ENCODE measurements around the gene IGFL2. TPM values are rescaled to one million over a fixed set of nuclear protein-coding genes. Genes with fewer than 3 reads are reported as not detected.

IGFL2 gene
- total RNA-seq, 1 experiment from 2014 or later = not detected

- no peak for ATAC-seq
- H3K4me2 ChIP-seq (ENCODE audit: low read length) = no peak overlapping the region
- no peaks in the 10 kb centered on the region for H3K36me3 ChIP-seq (ENCODE audit: control insufficient read depth in 1 of 2, insufficient read depth in 2 of 2, low read length in 2 of 2)
- no peaks in the 10 kb centered on the region for H4K20me1 ChIP-seq (ENCODE audit: insufficient read depth)
- H3K27me3 ChIP-seq (ENCODE audit: insufficient read depth, low read length) = no peaks in the 10 kb centered on the region
- POLR2A ChIA-PET = no interaction called here
- intact Hi-C loops (cut with micrococcal nuclease) = no loop called here
- RAD21 ChIA-PET (ENCODE audit: low non-redundant PET in 1 of 2, low total read pairs in 2 of 2, uncharacterized antibody in 2 of 2, unreplicated experiment in 2 of 2) = no interaction called here
- H3K4me1 ChIP-seq (ENCODE audit: control insufficient read depth in 1 of 2, insufficient read depth in 2 of 2, low read length in 2 of 2) = no peaks in the 10 kb centered on the region
- CTCF ChIA-PET = no interaction called here
- no peak overlapping the region for H3K4me3 ChIP-seq (replicated peaks in 1 of 2; ENCODE audit: low read depth in 1 of 2, low read length in 2 of 2)
- no peaks in the 10 kb centered on the region for H3K9me3 ChIP-seq (ENCODE audit: control insufficient read depth in 1 of 2, insufficient read depth in 1 of 2, low read depth in 1 of 2, low read length in 2 of 2)
- H3K79me2 ChIP-seq (ENCODE audit: insufficient read depth, low read length) = no peaks in the 10 kb centered on the region
- BruUV-seq (replicated peaks) = no TSS peak
- no peaks in the 10 kb centered on the region for H3K9me2 ChIP-seq (ENCODE audit: insufficient read depth)
- no peak for DNase-seq (ENCODE audit: low read depth, low spot score)
- no peak overlapping the region for H2AFZ ChIP-seq (ENCODE audit: low read depth, low read length, poor library complexity, severe bottlenecking)
- no peak overlapping the region for H3K9ac ChIP-seq (ENCODE audit: low read length)
- no peak overlapping the region for H3K27ac ChIP-seq (ENCODE audit: low read depth, low read length)
- no peak for TF ChIP-seq ZFX (IDR thresholded peaks at IDR 0.05)
- TF ChIP-seq SP1 (IDR thresholded peaks at IDR 0.05; ENCODE audit: low read depth) = no peak
- no peak for TF ChIP-seq CTCF (IDR thresholded peaks at IDR 0.05 in 2 of 3, conservative IDR thresholded peaks at IDR 0.05 in 1 of 3; ENCODE audit: borderline replicate concordance in 1 of 3, insufficient read depth in 1 of 3, low read depth in 2 of 3, low read length in 2 of 3)
- no peak for TF ChIP-seq TCF7L2 (IDR thresholded peaks at IDR 0.05; ENCODE audit: borderline replicate concordance, extremely low read depth, insufficient read depth, insufficient read length)
- no peak for TF ChIP-seq REST (IDR thresholded peaks at IDR 0.05; ENCODE audit: low read depth)
- no peak for TF ChIP-seq EGR1 (IDR thresholded peaks at IDR 0.05; ENCODE audit: low read depth)
- no peak for TF ChIP-seq POLR2A (IDR thresholded peaks at IDR 0.05; ENCODE audit: borderline replicate concordance, extremely low read depth, insufficient read depth, insufficient read length)
- no peak for TF ChIP-seq CEBPB (IDR thresholded peaks at IDR 0.05; ENCODE audit: low read depth)
- no peak for TF ChIP-seq CBX3 (IDR thresholded peaks at IDR 0.05; ENCODE audit: low read depth)
- TF ChIP-seq RAD21 (IDR thresholded peaks at IDR 0.05; ENCODE audit: low read depth) = no peak
- TF ChIP-seq YY1 (IDR thresholded peaks at IDR 0.05; ENCODE audit: extremely low read depth, insufficient replicate concordance, low read depth, low read length) = no peak
- TF ChIP-seq ELF1 (IDR thresholded peaks at IDR 0.05; ENCODE audit: borderline replicate concordance, low read depth) = no peak
- TF ChIP-seq ATF3 (IDR thresholded peaks at IDR 0.05) = no peak
- no peak for TF ChIP-seq MAX (IDR thresholded peaks at IDR 0.05)
- no peak for TF ChIP-seq ZNF274 (IDR thresholded peaks at IDR 0.05; ENCODE audit: low read depth, low read length)
- TF ChIP-seq JUND (IDR thresholded peaks at IDR 0.05) = no peak
- no peak for TF ChIP-seq EZH2phosphoT487 (IDR thresholded peaks at IDR 0.05; ENCODE audit: borderline replicate concordance)
Observed at GRCh38 chr19:46159418-46160232, 11.6 kb downstream of the IGFL2 start.
